Parathyroid adenoma (tissue), 2 donors: ENCODE measurements around the gene CNTNAP4.

ENCODE experiments used
- H2AFZ ChIP-seq: fragments of 300-600 bp; sonication (generic); one replicate; pipeline ENCODE4 v1.7.0; 2017; ENCODE audit warnings: antibody characterized with exemption, mild to moderate bottlenecking
- H3K27ac ChIP-seq: fragments of 300-600 bp; sonication (generic); one replicate; pipeline ENCODE4 v1.7.0; 2017
- H3K27me3 ChIP-seq: fragments of 300-600 bp; sonication (generic); one replicate; pipeline ENCODE4 v1.7.0; 2017; ENCODE audit warnings: low read length; ENCODE audit not compliant: control insufficient read depth, insufficient read depth
- H3K36me3 ChIP-seq: fragments of 300-600 bp; sonication (generic); one replicate; pipeline ENCODE4 v1.7.0; 2017; ENCODE audit warnings: low read length; ENCODE audit not compliant: control insufficient read depth, insufficient read depth
- H3K4me1 ChIP-seq: fragments of 300-600 bp; sonication (generic); one replicate; pipeline ENCODE4 v1.7.0; 2017; ENCODE audit warnings: control low read depth
- H3K4me2 ChIP-seq: fragments of 300-600 bp; sonication (generic); one replicate; pipeline ENCODE4 v1.7.0; 2017; ENCODE audit warnings: low read length
- H3K4me3 ChIP-seq: fragments of 300-600 bp; sonication (generic); one replicate; pipeline ENCODE4 v1.7.0; 2017; ENCODE audit warnings: low read depth, low read length
- H3K79me2 ChIP-seq: fragments of 300-600 bp; sonication (generic); one replicate; pipeline ENCODE4 v1.7.0; 2017; ENCODE audit warnings: control low read depth
- H3K9ac ChIP-seq: fragments of 300-600 bp; sonication (generic); one replicate; pipeline ENCODE4 v1.7.0; 2017; ENCODE audit warnings: mild to moderate bottlenecking
- H3K9me3 ChIP-seq: fragments of 300-600 bp; sonication (generic); one replicate; pipeline ENCODE4 v1.7.0; 2017; ENCODE audit warnings: low read length; ENCODE audit not compliant: control insufficient read depth
- CTCF ChIP-seq: fragments of 300-600 bp; sonication (generic); IDR thresholded peaks from one replicate; pipeline ENCODE4 v1.7.0; 2017; ENCODE audit warnings: antibody characterized with exemption, mild to moderate bottlenecking
- donor health status: primary hyperparathyroidism.

The CNTNAP4 gene

GRCh38 chr16:76389126-76389525 lies 111.9 kb downstream of the CNTNAP4 start:
- H2AFZ ChIP-seq = no peak overlapping the region
- no peak overlapping the region for H3K4me2 ChIP-seq
- no peak for TF ChIP-seq CTCF
- H3K9me3 ChIP-seq = no peaks in the 10 kb centered on the region
- no peaks in the 10 kb centered on the region for H3K36me3 ChIP-seq
- no peaks in the 10 kb centered on the region for H3K27me3 ChIP-seq
- H3K9ac ChIP-seq = no peak overlapping the region
- no peaks in the 10 kb centered on the region for H3K4me1 ChIP-seq
- no peak overlapping the region for H3K27ac ChIP-seq
- no peak overlapping the region for H3K4me3 ChIP-seq
- no peaks in the 10 kb centered on the region for H3K79me2 ChIP-seq

GRCh38 chr16:76390476-76390875 lies 113.3 kb downstream of the CNTNAP4 start:
- H2AFZ ChIP-seq = no peak overlapping the region
- no peaks in the 10 kb centered on the region for H3K27me3 ChIP-seq
- no peak overlapping the region for H3K4me2 ChIP-seq
- H3K36me3 ChIP-seq = no peaks in the 10 kb centered on the region
- H3K4me1 ChIP-seq = no peaks in the 10 kb centered on the region
- TF ChIP-seq CTCF = no peak
- H3K9ac ChIP-seq = no peak overlapping the region
- no peaks in the 10 kb centered on the region for H3K9me3 ChIP-seq
- H3K79me2 ChIP-seq = no peaks in the 10 kb centered on the region
- H3K4me3 ChIP-seq = no peak overlapping the region
- H3K27ac ChIP-seq = no peak overlapping the region

DNA sequence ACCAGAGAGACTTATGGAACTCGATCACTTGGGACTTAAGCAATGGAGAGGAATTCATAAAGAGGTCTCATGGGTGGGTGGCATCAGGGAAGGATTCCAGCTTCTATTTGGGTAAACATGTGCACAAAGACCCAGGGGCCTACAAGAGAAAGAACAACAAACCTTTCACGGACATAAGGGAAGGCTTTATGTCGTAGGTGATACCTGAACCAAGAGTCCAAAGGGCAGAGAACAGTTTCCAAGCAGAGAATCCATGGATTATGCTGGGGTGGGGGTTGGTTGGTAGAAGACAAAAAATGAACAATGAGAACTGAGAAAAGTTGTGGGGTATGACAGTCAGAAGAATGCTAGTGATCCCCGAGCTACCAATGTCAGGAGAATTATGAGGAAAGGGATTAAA lies 119.8 kb downstream of the CNTNAP4 start:
- no peak overlapping the region for H2AFZ ChIP-seq
- H3K9me3 ChIP-seq = no peaks in the 10 kb centered on the region
- H3K4me3 ChIP-seq = no peak overlapping the region
- no peaks in the 10 kb centered on the region for H3K27me3 ChIP-seq
- H3K4me1 ChIP-seq = no peaks in the 10 kb centered on the region
- H3K27ac ChIP-seq = no peak overlapping the region
- no peak overlapping the region for H3K9ac ChIP-seq
- no peaks in the 10 kb centered on the region for H3K79me2 ChIP-seq
- no peaks in the 10 kb centered on the region for H3K36me3 ChIP-seq
- H3K4me2 ChIP-seq = no peak overlapping the region
- no peak for TF ChIP-seq CTCF

GRCh38 chr16:76409706-76410105 lies 132.5 kb downstream of the CNTNAP4 start:
- TF ChIP-seq CTCF = no peak
- H2AFZ ChIP-seq = no peak overlapping the region
- H3K4me3 ChIP-seq = no peak overlapping the region
- H3K27ac ChIP-seq = no peak overlapping the region
- H3K79me2 ChIP-seq = no peaks in the 10 kb centered on the region
- H3K36me3 ChIP-seq = no peaks in the 10 kb centered on the region
- H3K9me3 ChIP-seq = no peaks in the 10 kb centered on the region
- no peak overlapping the region for H3K4me2 ChIP-seq
- no peaks in the 10 kb centered on the region for H3K4me1 ChIP-seq
- no peak overlapping the region for H3K9ac ChIP-seq
- no peaks in the 10 kb centered on the region for H3K27me3 ChIP-seq

DNA sequence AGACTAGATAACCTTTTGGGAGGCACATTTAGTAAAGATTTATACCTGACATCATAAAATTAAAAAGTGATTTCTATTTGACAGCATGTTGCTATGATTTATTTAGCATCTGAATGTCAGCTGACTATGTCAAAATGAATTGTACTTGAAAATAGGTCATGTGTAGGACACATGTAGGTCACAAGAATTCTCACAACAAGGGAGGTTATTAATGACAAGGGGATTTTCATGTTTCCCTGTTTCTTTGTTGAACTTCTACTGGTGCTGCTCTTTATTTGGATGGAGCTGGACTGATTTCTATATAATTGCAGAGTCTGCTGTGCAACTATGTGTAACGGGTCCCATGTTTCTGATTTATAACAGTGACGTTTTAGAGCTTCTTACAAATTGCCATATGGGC lies 144.4 kb downstream of the CNTNAP4 start:
- no peak overlapping the region for H3K4me3 ChIP-seq
- no peaks in the 10 kb centered on the region for H3K9me3 ChIP-seq
- no peaks in the 10 kb centered on the region for H3K4me1 ChIP-seq
- H3K4me2 ChIP-seq = no peak overlapping the region
- H3K79me2 ChIP-seq = no peaks in the 10 kb centered on the region
- H3K36me3 ChIP-seq = no peaks in the 10 kb centered on the region
- TF ChIP-seq CTCF = no peak
- no peaks in the 10 kb centered on the region for H3K27me3 ChIP-seq
- no peak overlapping the region for H3K27ac ChIP-seq
- H2AFZ ChIP-seq = no peak overlapping the region
- no peak overlapping the region for H3K9ac ChIP-seq
